Measurements from ENCODE around the gene GADL1.

GADL1 gene

DNA sequence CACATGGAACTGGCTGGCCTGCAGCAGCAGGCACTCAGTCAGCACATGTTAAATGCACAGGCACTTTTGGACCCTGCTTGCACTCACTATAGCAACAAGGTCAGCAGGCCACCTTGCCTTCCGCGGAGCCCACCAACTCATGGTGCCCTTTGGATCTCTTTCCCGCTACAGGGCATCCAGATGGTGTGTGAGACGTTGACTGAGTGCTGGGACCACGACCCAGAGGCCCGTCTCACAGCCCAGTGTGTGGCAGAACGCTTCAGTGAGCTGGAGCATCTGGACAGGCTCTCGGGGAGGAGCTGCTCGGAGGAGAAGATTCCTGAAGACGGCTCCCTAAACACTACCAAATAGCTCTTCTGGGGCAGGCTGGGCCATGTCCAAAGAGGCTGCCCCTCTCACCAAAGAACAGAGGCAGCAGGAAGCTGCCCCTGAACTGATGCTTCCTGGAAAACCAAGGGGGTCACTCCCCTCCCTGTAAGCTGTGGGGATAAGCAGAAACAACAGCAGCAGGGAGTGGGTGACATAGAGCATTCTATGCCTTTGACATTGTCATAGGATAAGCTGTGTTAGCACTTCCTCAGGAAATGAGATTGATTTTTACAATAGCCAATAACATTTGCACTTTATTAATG lies 203.1 kb downstream of the GADL1 start:
- DNase-seq: no peak

GRCh38 chr3:30690199-30690598 lies 204.3 kb downstream of the GADL1 start:
- no peak for DNase-seq

DNA sequence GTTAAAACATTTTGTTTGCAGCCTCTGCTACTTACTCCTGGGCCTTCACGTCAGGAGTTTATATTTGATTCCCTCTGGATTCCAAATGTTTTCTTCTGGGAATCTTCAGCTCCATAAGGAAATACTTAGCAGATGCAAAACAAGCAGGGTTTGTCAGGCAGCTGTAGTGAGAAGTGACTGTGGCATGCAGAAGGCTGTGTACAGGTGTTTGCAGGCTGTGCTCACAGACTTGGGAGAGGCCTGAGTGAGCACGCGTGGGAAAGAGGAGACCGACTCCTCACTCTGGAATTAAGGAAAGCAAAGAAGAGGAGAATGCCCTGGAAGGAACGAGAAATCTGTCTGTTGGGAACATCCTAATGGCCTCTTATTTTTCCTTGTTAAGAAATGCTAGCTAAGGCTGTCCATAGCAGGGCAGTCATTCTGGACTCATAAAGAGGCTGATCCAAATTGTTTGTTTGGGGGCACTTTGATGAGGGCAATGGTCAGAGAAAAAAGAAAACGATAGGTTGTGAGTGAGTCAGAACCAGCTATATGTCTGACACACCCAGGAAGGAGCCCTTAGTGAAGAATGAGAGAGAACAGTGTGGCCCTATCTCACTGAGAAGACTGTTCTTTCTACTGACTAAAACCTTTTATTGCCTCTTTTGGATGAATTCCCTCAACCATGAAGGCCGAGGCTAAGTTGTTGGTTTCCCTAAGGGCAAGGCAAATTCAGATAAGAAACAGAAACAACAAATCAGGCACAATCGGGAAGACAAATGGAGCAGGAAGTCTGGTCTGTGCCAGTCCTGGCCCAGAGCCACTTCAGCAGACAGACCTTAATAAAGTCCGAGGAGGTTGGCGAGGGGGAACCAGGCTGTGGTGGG lies 205.5 kb downstream of the GADL1 start:
- peak; percentile 42 for DNase-seq

DNA sequence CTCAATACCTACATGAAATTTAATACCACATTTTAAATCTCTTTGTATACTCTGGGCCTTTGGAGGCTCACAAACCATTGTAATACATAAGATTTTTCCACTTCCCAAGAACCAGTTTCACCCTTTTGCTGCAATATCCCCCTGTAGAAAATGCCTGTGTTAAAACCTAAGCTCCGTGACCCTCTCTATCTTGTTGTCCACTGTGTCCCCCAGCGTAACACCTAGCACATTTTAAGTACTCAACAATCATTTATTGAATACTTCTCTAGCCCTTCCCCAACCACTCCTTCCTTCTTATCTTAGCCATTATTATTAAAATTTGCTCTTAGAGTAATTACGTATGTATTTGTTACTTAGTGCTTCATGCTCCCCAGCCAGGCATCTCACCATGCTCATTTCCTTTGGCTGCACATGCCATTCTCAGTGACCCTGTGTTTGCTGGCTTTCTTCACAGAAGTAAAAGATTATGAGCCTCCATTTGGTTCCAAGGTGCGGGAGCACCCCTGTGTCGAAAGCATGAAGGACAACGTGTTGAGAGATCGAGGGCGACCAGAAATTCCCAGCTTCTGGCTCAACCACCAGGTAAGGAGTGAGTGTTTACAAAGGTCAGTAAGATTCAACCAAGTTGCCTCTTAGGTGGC lies 206.4 kb downstream of the GADL1 start:
- no peak for DNase-seq

- no peak for DNase-seq
Observed at GRCh38 chr3:30686799-30687198, 207.7 kb downstream of the GADL1 start.

DNA sequence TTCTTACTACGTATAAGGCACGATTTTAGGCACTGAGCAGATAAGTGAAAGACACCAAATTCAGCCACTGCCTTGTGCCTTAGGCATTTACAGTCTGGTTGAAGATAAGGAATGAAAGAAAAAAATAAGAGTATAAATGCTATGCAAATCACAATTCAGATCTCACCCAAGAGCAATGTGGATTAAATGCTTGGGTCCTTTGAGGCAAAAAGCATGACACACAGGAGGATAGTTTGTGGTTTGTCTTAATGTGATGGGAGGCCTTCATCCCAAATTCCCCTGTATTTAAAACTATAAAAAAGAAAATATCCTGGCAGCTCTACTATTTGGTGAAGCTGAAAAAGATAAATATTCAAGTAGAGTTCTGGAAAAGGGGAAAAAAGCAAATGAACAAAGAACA lies 208.3 kb downstream of the GADL1 start:
- peak; percentile 29 for DNase-seq

- no peak for DNase-seq
Observed at GRCh38 chr3:30685267-30685667, 209.2 kb downstream of the GADL1 start.

- DNase-seq: no peak
Observed at GRCh38 chr3:30684356-30684755, 210.1 kb downstream of the GADL1 start.

DNA sequence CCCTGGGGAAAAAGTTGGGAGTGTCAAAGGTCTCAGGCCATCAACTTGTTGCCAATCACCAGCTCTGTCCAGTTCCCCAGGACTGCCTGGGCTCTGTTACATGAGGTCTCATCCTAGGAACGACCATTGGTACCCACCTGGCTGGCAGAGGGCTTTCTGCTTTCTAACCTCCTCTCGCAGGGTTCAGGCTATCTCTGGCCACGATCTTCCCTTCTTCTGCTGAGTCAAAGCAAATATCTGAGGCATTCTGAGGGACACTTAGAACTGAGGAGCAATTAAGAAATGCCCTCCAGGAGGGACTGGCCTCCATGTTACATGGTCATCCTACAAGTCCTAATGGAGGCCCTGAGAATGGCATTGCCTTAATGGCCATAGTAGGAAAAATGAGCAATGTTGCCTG lies 210.7 kb downstream of the GADL1 start:
- DNase-seq: no peak

GRCh38 chr3:30682434-30683155 lies 211.9 kb downstream of the GADL1 start:
- DNase-seq: no peak

DNA sequence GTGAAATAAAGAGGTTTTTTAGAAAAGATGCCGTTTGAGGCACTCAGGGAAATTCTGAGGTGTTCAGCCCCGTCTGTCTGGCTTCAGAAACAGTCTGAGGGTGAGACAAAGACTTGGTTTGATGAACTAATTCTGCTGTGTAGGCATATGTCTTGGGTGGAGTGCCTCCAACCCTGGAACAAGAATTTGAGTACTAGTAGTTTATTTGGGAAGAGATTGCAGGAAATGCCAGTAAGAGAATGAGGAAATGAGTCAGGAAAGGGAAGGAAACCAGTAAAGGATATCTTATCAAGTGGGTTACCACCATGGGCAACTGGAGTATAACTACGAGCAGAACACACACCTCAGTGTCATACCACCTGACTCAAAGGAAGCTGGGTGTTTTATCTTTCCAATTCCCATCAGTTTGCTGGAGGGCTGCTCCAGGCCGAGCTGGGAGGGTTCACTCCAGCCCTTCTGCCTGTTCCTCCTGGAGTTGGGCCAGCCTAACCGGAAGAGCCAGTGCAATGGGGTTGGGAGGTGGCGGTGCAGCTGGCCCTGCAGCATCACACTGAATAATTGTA lies 212.7 kb downstream of the GADL1 start:
- DNase-seq: peak; percentile 51

- DNase-seq: peak; percentile 62
Observed at GRCh38 chr3:30680789-30681648, 213.4 kb downstream of the GADL1 start.

DNA sequence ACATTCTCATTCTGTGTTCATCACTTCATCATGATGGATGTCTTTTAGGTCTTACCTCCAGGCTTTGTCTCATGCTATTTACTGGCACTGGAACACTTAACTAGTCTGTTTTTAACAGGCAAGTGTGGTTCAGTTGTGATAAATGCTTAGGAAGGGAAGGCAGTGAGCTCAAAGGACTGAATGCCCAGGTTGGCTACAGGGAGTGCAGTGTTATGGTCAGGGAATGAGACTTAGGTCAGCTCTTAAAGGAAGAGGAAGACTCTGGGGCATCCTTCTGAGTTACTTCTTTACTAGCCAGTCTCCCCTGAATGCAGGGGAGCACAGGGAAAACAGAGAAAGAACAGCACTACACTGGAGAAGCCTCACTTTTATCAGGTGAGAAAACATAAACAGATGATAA lies 215.4 kb downstream of the GADL1 start:
- no peak for DNase-seq

- DNase-seq: no peak
Observed at GRCh38 chr3:30677347-30677685, 217.1 kb downstream of the GADL1 start.

DNA sequence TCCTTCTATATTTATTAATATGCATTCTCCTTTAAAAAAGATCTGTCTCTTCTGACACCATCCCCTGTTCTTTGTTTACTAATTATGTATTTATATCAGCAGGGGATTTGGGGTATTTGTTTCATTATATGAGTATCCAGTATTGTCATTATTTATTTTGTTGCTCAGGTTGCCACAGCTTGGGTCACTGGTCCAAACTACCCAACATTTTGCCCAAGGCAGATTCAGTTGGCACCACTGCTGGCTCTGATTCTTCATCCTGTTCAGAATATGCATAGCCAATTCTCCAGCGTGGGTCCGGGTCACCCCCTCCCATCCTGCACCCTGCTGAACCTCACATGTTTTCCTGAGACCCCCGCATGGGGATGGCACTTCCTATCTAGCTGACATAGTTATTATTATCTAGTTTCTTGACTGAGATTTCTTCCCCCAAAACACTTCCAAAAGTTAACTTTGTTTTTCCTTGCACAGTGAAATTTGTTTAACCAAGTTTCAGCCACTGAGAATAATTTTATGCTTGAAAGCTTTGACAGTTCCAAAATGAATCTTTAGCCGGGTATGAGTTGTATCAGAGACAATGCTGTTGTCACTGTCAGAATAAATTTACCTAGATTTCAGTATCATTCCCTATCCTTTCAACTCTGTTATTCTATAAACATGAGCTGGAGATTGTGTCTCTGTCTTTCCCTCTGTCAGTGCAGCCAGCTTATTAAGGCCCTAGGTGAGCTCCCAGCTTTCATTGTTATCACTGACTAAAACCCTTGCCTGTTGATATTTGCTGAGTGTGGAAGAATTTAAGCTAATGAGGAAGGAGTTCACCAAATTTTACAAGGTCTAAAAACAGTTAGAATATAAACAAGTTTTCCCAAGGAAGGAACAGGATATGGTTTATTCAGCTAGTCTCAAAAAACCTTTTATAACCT lies 217.8 kb downstream of the GADL1 start:
- no peak for DNase-seq

Data from fibroblast of skin of right biceps (primary cell).